ENCODE data around the gene ROCK2. TPM values are rescaled to one million over a fixed set of nuclear protein-coding genes. Genes with fewer than 3 reads are reported as not detected.

Gene ROCK2
- total RNA-seq, 1 experiment from 2014 or later: 49.4 TPM

GRCh38 chr2:11275910-11276309 lies 68.5 kb downstream of the ROCK2 start:
- H3K4me1 ChIP-seq (ENCODE audit: insufficient read depth, low read length, poor library complexity, severe bottlenecking): no peaks in the 10 kb centered on the region
- DNase-seq (ENCODE audit: low spot score): no peak
- no peaks in the 10 kb centered on the region for H3K27me3 ChIP-seq (replicated peaks; ENCODE audit: insufficient read depth, low read depth, low read length, poor library complexity)
- no peak overlapping the region for H3K27ac ChIP-seq (ENCODE audit: low read depth, low read length, poor library complexity, severe bottlenecking)
- H3K9me3 ChIP-seq (ENCODE audit: low read depth, low read length, poor library complexity, severe bottlenecking): no peaks in the 10 kb centered on the region
- TF ChIP-seq EZH2 (IDR thresholded peaks at IDR 0.05; ENCODE audit: borderline replicate concordance, low read depth, low read length, poor library complexity, severe bottlenecking) (no peak), CTCF (conservative IDR thresholded peaks at IDR 0.05; ENCODE audit: low read depth, low read length) (no peak)
- peaks cover 12% of the 10 kb centered on the region for H3K36me3 ChIP-seq (ENCODE audit: insufficient read depth, low read length, poor library complexity, severe bottlenecking)
- no TSS peak for BruUV-seq (replicated peaks)
- POLR2A ChIA-PET (ENCODE audit: low non-redundant PET): no interaction called here
- intact Hi-C loops (cut with micrococcal nuclease; ENCODE audit: unreplicated experiment): no loop called here
- H3K4me3 ChIP-seq (ENCODE audit: low read depth, low read length, poor library complexity, severe bottlenecking): no peak overlapping the region
- CTCF ChIA-PET: no interaction called here

- H3K4me3 ChIP-seq (ENCODE audit: low read depth, low read length, poor library complexity, severe bottlenecking): no peak overlapping the region
- BruUV-seq (replicated peaks): no TSS peak
- H3K27me3 ChIP-seq (replicated peaks; ENCODE audit: insufficient read depth, low read depth, low read length, poor library complexity): no peaks in the 10 kb centered on the region
- H3K4me1 ChIP-seq (ENCODE audit: insufficient read depth, low read length, poor library complexity, severe bottlenecking): no peaks in the 10 kb centered on the region
- H3K27ac ChIP-seq (ENCODE audit: low read depth, low read length, poor library complexity, severe bottlenecking): no peak overlapping the region
- H3K36me3 ChIP-seq (ENCODE audit: insufficient read depth, low read length, poor library complexity, severe bottlenecking): no peaks in the 10 kb centered on the region
- CTCF ChIA-PET: no interaction called here
- no peak for TF ChIP-seq CTCF (conservative IDR thresholded peaks at IDR 0.05; ENCODE audit: low read depth, low read length)
- TF ChIP-seq EZH2 (IDR thresholded peaks at IDR 0.05; ENCODE audit: borderline replicate concordance, low read depth, low read length, poor library complexity, severe bottlenecking): no peak
- no peak for DNase-seq (ENCODE audit: low spot score)
- POLR2A ChIA-PET (ENCODE audit: low non-redundant PET): no interaction called here
- intact Hi-C loops (cut with micrococcal nuclease; ENCODE audit: unreplicated experiment): no loop called here
- no peaks in the 10 kb centered on the region for H3K9me3 ChIP-seq (ENCODE audit: low read depth, low read length, poor library complexity, severe bottlenecking)
Measured at GRCh38 chr2:11270891-11271290, 73.5 kb downstream of the ROCK2 start.

- ChIA-PET POLR2A (ENCODE audit: low non-redundant PET) (no interaction called here), CTCF (no interaction called here)
- H3K36me3 ChIP-seq (ENCODE audit: insufficient read depth, low read length, poor library complexity, severe bottlenecking): no peaks in the 10 kb centered on the region
- DNase-seq (ENCODE audit: low spot score): no peak
- no TSS peak for BruUV-seq (replicated peaks)
- H3K4me3 ChIP-seq (ENCODE audit: low read depth, low read length, poor library complexity, severe bottlenecking): no peak overlapping the region
- no peaks in the 10 kb centered on the region for H3K27me3 ChIP-seq (replicated peaks; ENCODE audit: insufficient read depth, low read depth, low read length, poor library complexity)
- H3K4me1 ChIP-seq (ENCODE audit: insufficient read depth, low read length, poor library complexity, severe bottlenecking): no peaks in the 10 kb centered on the region
- TF ChIP-seq EZH2 (IDR thresholded peaks at IDR 0.05; ENCODE audit: borderline replicate concordance, low read depth, low read length, poor library complexity, severe bottlenecking) (no peak), CTCF (conservative IDR thresholded peaks at IDR 0.05; ENCODE audit: low read depth, low read length) (no peak)
- intact Hi-C loops (cut with micrococcal nuclease; ENCODE audit: unreplicated experiment): no loop called here
- H3K27ac ChIP-seq (ENCODE audit: low read depth, low read length, poor library complexity, severe bottlenecking): no peak overlapping the region
- H3K9me3 ChIP-seq (ENCODE audit: low read depth, low read length, poor library complexity, severe bottlenecking): no peaks in the 10 kb centered on the region
Measured at GRCh38 chr2:11267931-11268330, 76.5 kb downstream of the ROCK2 start.

Data from A673 (cell line).